ENCODE measurements around the gene UBR1. TPM values are rescaled to one million over a fixed set of nuclear protein-coding genes. Genes with fewer than 3 reads are reported as not detected.

UBR1 gene
- polyA plus RNA-seq, 1 donor: 18.4 TPM

Other genes starting within 250 kb of the UBR1 start
- gene TTBK2, start 185.3 kb downstream of the UBR1 start, polyA plus RNA-seq: 7.2 TPM
- 30.6 TPM for gene TMEM62, start 27.5 kb upstream of the UBR1 start, polyA plus RNA-seq
- gene CCNDBP1, start 79.4 kb upstream of the UBR1 start, polyA plus RNA-seq: 62.5 TPM
- 2.8 TPM for gene EPB42, start 115.0 kb upstream of the UBR1 start, polyA plus RNA-seq
- gene TGM5, start 160.9 kb upstream of the UBR1 start, polyA plus RNA-seq: 0.03 TPM
- not detected for gene TGM7, start 196.2 kb upstream of the UBR1 start, polyA plus RNA-seq
- gene LCMT2, start 224.5 kb upstream of the UBR1 start, polyA plus RNA-seq: 8.1 TPM